Esophagus mucosa (tissue), 1 donor: ENCODE data around the gene ZNF618. TPM values are rescaled to one million over a fixed set of nuclear protein-coding genes. Genes with fewer than 3 reads are reported as not detected.

Source experiments
- ATAC-seq: fragments of 200-7000 bp; cut with Tn5 transposase; one replicate; pipeline ENCODE4 v1.9.1; 2020
- total RNA-seq: library from RNA; stranded (reverse); gene quantifications from one replicate; pipeline ENCODE4 v1.2.4, GENCODE V29; 2023
- donor health status: DM: yes; HTN: yes; CAD: no.

Gene ZNF618
- total RNA-seq, 1 donor from 2014 or later = 2.0 TPM

GRCh38 chr9:113958556-113958955 is 82.4 kb downstream of the ZNF618 start:
- no peak for ATAC-seq

DNA sequence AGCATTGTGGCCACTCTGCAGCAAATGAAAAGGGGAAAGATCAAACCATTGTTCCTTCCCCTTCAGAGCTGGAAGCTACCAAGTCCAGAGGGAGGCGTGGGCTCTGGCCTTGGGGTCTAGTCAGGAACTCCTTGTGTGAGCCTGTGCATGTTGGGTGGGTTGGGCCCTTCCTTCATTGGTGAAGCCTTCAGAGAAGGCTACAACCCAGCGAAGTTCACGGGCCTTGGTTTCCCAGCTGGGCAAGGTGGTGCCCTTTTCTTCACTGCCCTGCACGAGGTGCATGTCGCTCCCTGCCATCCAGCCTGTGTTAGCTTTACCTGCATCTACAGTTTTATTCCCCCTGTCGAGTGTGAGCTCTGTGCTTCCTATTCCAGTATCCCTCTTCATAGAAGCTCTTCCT is 84.7 kb downstream of the ZNF618 start:
- no peak for ATAC-seq

DNA sequence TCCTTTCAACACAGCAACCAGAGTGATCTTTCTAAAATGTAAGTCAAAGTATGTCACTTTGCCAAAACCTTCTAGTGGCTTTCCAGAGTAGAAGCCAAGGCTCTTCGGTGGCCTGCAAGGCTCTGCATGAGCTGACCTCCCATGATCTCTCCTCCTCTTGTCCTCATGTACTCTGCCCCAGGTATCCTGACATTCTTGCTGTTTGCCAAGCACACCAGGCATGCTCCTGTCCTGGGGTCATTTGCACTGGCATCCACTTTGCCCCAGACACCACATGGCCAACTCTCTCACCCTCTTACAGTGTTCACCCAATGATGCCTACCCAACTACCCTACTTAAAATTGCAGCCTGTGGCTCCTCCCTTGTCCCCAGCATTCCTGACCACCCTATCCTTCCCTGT is 86.3 kb downstream of the ZNF618 start:
- ATAC-seq = no peak

DNA sequence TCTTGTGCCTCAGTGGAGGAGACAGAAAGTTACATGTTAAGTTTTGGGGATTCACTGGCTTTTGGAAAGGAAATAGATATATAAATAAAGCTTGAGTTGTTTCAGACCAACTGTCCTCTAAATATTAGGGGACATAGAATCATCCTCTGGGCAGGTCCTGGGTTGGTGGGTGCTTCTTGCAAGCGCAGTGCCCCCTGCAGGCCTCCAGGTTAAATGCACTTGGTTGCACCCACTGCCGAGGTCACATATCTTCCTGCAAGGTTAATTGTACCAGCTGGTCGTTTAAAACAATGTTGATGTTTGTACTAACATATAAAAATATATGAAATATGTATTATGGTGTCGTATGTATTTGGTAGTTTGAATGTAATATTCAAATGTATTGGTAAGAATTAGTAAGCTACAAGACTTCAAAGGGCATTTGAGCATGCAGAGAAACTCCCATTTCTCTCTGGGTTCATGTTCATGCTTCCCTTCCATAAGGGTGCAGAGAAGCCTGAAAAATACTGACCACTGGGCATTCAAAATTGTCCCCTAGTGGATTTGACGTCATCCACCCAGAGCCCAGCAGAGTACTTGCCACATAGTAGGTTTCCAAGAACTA is 87.0 kb downstream of the ZNF618 start:
- ATAC-seq = peak; percentile 55

- ATAC-seq = no peak
Observed at GRCh38 chr9:113963696-113964494, 87.8 kb downstream of the ZNF618 start.

DNA sequence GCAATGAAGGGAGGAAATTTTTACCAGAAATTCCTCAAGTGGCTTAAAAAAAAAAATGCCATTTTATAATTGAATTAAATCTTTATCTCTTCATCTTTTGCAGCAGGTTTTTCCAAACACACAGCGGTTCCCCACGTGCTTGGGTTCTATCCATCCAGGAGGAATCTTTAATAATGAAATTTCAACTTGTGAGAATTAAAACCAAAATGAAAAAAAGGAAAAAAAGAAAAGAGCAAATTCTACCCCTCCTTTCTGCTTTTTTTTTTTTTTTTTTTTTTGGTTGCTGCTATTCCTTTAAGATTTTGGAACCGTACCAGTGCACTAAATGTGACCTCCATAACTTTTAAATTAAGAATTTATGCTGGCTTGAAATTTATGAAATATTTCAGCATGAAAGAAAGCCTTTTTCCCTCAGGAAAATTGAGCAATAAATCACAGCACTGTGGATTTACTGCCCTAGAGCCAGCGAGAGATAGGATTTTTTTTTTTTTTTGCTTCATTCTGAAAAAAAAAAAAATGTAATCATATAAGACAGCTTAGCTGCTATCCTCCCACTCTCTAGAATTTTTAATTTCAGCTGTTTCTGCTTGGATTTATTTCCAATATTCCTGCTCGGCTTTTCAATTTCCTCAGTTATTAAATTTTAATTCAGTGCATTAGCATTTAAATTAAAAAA is 88.5 kb downstream of the ZNF618 start:
- ATAC-seq = no peak

GRCh38 chr9:113966394-113966793 is 90.3 kb downstream of the ZNF618 start:
- no peak for ATAC-seq

- no peak for ATAC-seq
Observed at GRCh38 chr9:113967380-113967779, 91.3 kb downstream of the ZNF618 start.

DNA sequence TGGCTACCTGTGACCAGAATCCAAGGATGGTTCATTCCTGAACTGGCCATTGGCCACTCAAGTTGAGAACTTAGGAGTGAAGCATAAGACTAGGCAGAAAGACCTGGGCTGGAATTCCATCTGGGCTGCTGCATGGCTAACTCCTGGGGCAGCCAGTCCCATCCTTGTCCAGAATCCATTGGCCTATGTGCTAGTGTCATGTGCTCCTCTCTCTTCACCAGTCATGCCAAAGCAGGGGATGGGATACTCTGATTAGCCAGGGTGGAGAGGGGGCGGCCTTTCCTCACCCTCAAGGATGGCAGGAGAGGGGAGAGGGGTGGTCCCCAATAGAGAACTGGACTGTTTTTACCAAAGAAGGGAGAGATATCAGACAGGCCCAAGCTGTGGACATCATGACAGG is 93.2 kb downstream of the ZNF618 start:
- ATAC-seq = no peak

- ATAC-seq = no peak
Observed at GRCh38 chr9:113973226-113973625, 97.1 kb downstream of the ZNF618 start.

- ATAC-seq = no peak
Observed at GRCh38 chr9:113973963-113974413, 97.9 kb downstream of the ZNF618 start.

DNA sequence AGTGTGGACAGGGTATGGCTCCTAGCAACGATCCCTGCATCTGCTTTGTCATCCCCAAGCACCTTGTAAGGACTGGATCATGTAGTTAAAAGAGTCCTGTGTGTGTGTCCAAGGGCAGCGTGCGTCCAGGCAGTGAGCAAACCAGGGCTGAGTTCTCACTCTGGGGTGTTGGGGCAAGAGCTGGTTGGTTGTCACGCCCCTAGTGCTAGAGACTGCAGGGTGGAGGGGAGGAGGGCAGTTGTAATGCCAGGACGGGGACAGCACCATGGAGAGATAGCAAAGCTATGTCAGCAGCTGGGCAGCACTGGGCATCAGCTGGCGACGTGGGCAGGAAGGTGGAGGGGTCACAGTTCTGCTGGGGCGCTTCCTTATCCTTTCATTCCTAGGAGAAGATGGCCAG is 100.8 kb downstream of the ZNF618 start:
- ATAC-seq = no peak

- ATAC-seq = no peak
Observed at GRCh38 chr9:113978725-113979342, 102.7 kb downstream of the ZNF618 start.

DNA sequence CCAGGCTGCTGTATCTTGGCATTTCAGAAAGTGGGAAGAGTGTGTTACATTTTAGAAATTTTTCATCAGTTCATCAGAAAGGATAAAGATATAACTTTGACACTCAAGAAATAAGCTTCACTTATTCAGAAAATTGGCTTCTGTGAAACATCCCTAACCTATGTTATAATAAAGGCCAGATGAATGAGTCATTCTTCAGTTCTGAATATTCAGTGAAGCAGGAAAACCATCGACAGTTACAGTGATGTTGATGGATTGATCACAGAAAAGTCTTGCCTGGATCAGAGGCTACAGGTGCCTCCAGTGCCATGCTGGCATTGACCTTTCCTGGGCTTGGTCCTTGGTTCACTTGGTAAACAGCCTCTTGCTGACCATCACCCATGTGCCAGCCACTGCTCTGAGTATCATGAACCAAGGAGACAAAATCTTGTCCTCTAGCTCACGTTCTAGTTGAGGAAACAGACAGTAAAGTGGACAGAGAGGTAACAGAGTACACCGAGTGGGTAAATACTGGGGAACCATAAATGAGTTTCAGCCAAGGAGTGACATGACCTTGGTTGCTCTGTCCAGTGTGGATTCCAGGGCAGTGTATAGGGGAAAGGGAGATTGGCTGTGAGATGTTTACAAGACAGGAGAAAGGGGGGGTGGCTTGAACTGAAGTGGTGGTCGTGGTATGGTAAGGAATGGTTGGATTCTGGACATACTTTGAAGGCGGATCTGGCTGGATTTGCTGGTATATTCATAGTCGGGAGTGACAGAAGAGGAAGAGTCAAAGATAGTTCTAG is 103.4 kb downstream of the ZNF618 start:
- no peak for ATAC-seq

GRCh38 chr9:113984639-113985380 is 108.7 kb downstream of the ZNF618 start:
- ATAC-seq = no peak

- ATAC-seq = no peak
Observed at GRCh38 chr9:113985968-113986585, 110.0 kb downstream of the ZNF618 start.

- ATAC-seq = no peak
Observed at GRCh38 chr9:113986931-113987330, 110.8 kb downstream of the ZNF618 start.

DNA sequence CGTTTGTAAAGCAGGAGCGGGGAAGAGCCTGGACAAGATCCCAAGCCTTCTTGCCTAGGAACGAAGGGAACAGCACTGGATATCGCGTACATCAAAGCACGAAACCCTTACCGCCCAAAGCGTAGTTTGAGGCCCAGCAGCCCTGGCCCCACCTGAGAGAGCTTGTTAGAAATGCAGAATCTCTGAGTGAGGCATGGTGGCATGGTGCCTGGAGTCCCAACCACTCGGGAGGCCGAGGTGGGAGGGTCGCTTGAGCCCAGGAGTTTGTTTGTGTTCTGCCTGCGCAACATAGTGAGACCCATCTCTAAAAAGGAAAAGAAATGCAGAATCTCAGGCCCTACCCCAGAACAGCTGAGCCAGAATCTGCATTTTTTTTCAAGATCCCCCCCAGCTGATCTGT is 111.4 kb downstream of the ZNF618 start:
- ATAC-seq = no peak

GRCh38 chr9:113988385-113989016 is 112.4 kb downstream of the ZNF618 start:
- ATAC-seq = no peak

- ATAC-seq = no peak
Observed at GRCh38 chr9:113989017-113989713, 113.1 kb downstream of the ZNF618 start.
